Liver (tissue), 2 donors: ENCODE results near the gene CD55.

Experiments
- CTCF ChIP-seq: fragments of 150-350 bp; IDR thresholded peaks from 2 replicates; pipeline ENCODE4 v1.5.1; 2017; ENCODE audit warnings: improper control_type of control experiment, low read depth, low read length; ENCODE audit not compliant: missing input control
- MAX ChIP-seq: IDR thresholded peaks from 2 replicates; pipeline ENCODE4 v1.6.1; 2016; ENCODE audit warnings: antibody characterized with exemption
- YY1 ChIP-seq: IDR thresholded peaks from 2 replicates; pipeline ENCODE4 v1.6.1; 2016; ENCODE audit warnings: antibody characterized with exemption, mild to moderate bottlenecking
- donor health status: healthy.

- TF ChIP-seq CTCF (no peak), MAX (no peak), YY1 (no peak)
Observed at GRCh38 chr1:207298186-207298585, 23.3 kb upstream of the CD55 start.
